Erythroblast (primary cell): ENCODE results near the gene SCNN1G.

Experiments
- GATA1 ChIP-seq: IDR thresholded peaks from 2 replicates; pipeline ENCODE4 v1.6.1; 2011; ENCODE audit warnings: low read depth, mild to moderate bottlenecking, control low read depth, low read length, moderate library complexity
- POLR2A ChIP-seq: IDR thresholded peaks from 2 replicates; pipeline ENCODE4 v1.6.1; 2011; ENCODE audit warnings: mild to moderate bottlenecking, low read length

DNA sequence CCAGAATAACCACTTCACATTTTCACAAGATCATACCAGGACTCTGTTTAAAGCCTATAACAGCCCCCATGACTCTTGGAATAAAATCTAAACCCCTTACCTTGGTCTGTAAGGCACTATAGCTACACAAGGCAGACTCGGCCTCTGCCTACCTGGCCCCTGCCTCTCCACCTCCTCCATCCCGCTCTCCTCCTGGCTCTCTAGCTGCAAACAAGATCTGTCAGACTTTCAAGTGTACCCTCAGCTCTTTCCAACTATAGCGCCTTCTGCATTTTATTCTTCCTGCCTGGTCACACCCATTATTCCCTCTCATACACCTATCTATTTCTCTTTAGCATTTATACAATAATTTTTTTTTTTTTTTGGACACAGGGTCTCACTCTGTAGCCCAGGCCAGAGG is 41.5 kb upstream of the SCNN1G start:
- TF ChIP-seq POLR2A (no peak), GATA1 (no peak)
